Trophoblast cell (in vitro differentiated cells and primary cell): ENCODE measurements around the gene VAV1.
"Not testable (repeated sequence)": the region's sequence is repeated elsewhere in the genome, so short reads cannot be mapped to it uniquely, and the experiment has no call there.

Experiments
- DNase-seq, 2 donors: peaks; one replicate each; pipeline ENCODE4 v3.0.0-alpha.2; 2016
- H2AFZ ChIP-seq: 2 replicates; pipeline ENCODE4 v1.6.1; 2013; ENCODE audit warnings: low read length, moderate library complexity, mild to moderate bottlenecking; ENCODE audit not compliant: insufficient read depth, poor library complexity
- H2AK5ac ChIP-seq: 2 replicates; pipeline ENCODE4 v1.6.1; 2013; ENCODE audit warnings: mild to moderate bottlenecking, low read length
- H2BK120ac ChIP-seq: 2 replicates; pipeline ENCODE4 v1.6.1; 2013; ENCODE audit warnings: low read length, mild to moderate bottlenecking, moderate library complexity; ENCODE audit not compliant: insufficient read depth, poor library complexity
- H2BK12ac ChIP-seq: 2 replicates; pipeline ENCODE4 v1.6.1; 2013; ENCODE audit warnings: mild to moderate bottlenecking, low read length, moderate library complexity
- H2BK5ac ChIP-seq: 2 replicates; pipeline ENCODE4 v1.6.1; 2013; ENCODE audit warnings: low read length, low read depth, moderate library complexity, mild to moderate bottlenecking; ENCODE audit not compliant: poor library complexity
- H3K14ac ChIP-seq: 2 replicates; pipeline ENCODE4 v1.6.1; 2013; ENCODE audit warnings: mild to moderate bottlenecking, low read length
- H3K18ac ChIP-seq: 2 replicates; pipeline ENCODE4 v1.6.1; 2013; ENCODE audit warnings: mild to moderate bottlenecking, low read length
- H3K23ac ChIP-seq: 2 replicates; pipeline ENCODE4 v1.6.1; 2013; ENCODE audit warnings: low read length
- H3K27ac ChIP-seq: 2 replicates; pipeline ENCODE4 v1.5.1; 2013; ENCODE audit warnings: low read depth, mild to moderate bottlenecking, inconsistent platforms, low read length, moderate library complexity
- H3K27me3 ChIP-seq: 2 replicates; pipeline ENCODE4 v1.6.1; 2013; ENCODE audit warnings: inconsistent platforms, mild to moderate bottlenecking, low read length, moderate library complexity; ENCODE audit not compliant: insufficient read depth
- H3K36me3 ChIP-seq, 2 experiments: 1 replicate in 1 of 2; 2 replicates in 1 of 2; pipeline ENCODE4 v1.6.1; 2013; ENCODE audit warnings: low read length in 2 of 2, mild to moderate bottlenecking in 2 of 2, moderate library complexity in 1 of 2; ENCODE audit not compliant: insufficient read depth in 2 of 2, control insufficient read depth in 1 of 2
- H3K4ac ChIP-seq: 2 replicates; pipeline ENCODE4 v1.6.1; 2013; ENCODE audit warnings: low read depth, mild to moderate bottlenecking, low read length, moderate library complexity
- H3K4me1 ChIP-seq, 2 experiments: 1 replicate in 1 of 2; 2 replicates in 1 of 2; pipeline ENCODE4 v1.6.1; 2013; ENCODE audit warnings: low read length in 2 of 2, mild to moderate bottlenecking in 2 of 2, moderate library complexity in 1 of 2; ENCODE audit not compliant: insufficient read depth in 2 of 2, control insufficient read depth in 1 of 2
- H3K4me2 ChIP-seq: 2 replicates; pipeline ENCODE4 v1.6.1; 2013; ENCODE audit warnings: inconsistent platforms, mild to moderate bottlenecking, low read length, moderate library complexity
- H3K4me3 ChIP-seq: 2 replicates; pipeline ENCODE4 v1.5.1; 2013; ENCODE audit warnings: mild to moderate bottlenecking, low read depth, low read length, inconsistent platforms
- H3K79me1 ChIP-seq: one replicate; pipeline ENCODE4 v1.6.1; 2013; ENCODE audit warnings: low read length
- H3K79me2 ChIP-seq: 2 replicates; pipeline ENCODE4 v1.6.1; 2013; ENCODE audit warnings: low read length, mild to moderate bottlenecking; ENCODE audit not compliant: control insufficient read depth, insufficient read depth, poor library complexity
- H3K9ac ChIP-seq: 2 replicates; pipeline ENCODE4 v1.6.1; 2013; ENCODE audit warnings: mild to moderate bottlenecking, low read length
- H3K9me3 ChIP-seq: 2 replicates; pipeline ENCODE4 v1.6.1; 2013; ENCODE audit warnings: low read depth, mild to moderate bottlenecking, control low read depth, inconsistent platforms, low read length; ENCODE audit not compliant: insufficient read depth
- H4K12ac ChIP-seq: 2 replicates; pipeline ENCODE4 v1.6.1; 2013; ENCODE audit warnings: low read depth, mild to moderate bottlenecking, low read length, moderate library complexity
- H4K8ac ChIP-seq: 2 replicates; pipeline ENCODE4 v1.6.1; 2013; ENCODE audit warnings: low read depth, mild to moderate bottlenecking, low read length, moderate library complexity
- H4K91ac ChIP-seq: one replicate; pipeline ENCODE4 v1.6.1; 2013; ENCODE audit warnings: low read depth, mild to moderate bottlenecking, low read length, moderate library complexity
- WGBS: extraction: QIAGEN DNeasy Blood & Tissue Kit; methylation state at CpG from one replicate; pipeline ENCODE4 v1.1.7; 2013; ENCODE audit warnings: missing lambda C conversion rate; ENCODE audit not compliant: insufficient read length, insufficient coverage; ENCODE audit errors: extremely low coverage; 5-methylcytosine and 5-hydroxymethylcytosine counted together

The VAV1 gene

DNA sequence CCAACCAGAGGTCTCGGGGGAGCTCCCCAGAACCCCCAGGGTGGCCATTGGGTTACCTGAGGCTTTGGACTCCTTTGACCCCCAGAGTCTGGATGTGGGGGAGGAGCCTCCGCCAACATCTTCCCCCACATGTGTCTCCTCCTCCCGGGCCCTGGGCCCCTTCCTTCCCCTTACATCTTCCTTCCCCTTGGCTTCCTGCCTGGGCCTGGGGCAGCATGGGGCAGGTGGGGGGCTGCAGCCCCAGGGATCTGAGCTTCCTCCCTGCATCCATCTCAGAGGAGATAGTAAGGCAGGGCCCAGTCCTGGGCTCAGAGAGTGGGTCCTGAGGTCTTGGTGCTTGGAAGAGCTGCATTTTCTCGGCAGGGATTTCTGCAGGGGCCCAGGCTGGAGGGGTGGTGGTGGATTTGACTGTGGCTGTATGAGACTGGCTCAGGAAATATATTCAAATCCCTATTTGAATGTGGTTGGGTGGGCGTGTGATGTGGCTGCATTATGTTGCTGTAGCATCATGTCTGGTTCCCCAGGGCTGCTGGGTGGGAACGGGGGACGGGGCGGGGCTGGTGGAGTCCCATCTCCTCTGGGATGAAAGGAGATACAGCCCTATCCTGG is 919 bp downstream of the VAV1 start:
- H2BK120ac ChIP-seq: no peak overlapping the region
- no peak for DNase-seq
- H3K9me3 ChIP-seq: peaks cover 2% of the 10 kb centered on the region
- H3K4me2 ChIP-seq: no peak overlapping the region
- H3K36me3 ChIP-seq: no peaks in the 10 kb centered on the region
- no peak overlapping the region for H3K4me3 ChIP-seq
- no peaks in the 10 kb centered on the region for H3K79me2 ChIP-seq
- no peaks in the 10 kb centered on the region for H3K4me1 ChIP-seq
- H2BK12ac ChIP-seq: no peak overlapping the region
- no peak overlapping the region for H3K18ac ChIP-seq
- H2AK5ac ChIP-seq: no peak overlapping the region
- H3K79me1 ChIP-seq: no peaks in the 10 kb centered on the region
- no peak overlapping the region for H3K23ac ChIP-seq
- no peak overlapping the region for H2BK5ac ChIP-seq
- H3K14ac ChIP-seq: no peak overlapping the region
- no CpG with 5 or more reads among the region's 8 CpGs for WGBS
- no peak overlapping the region for H4K8ac ChIP-seq
- no peak overlapping the region for H3K9ac ChIP-seq
- no peak overlapping the region for H3K4ac ChIP-seq
- H3K27me3 ChIP-seq: no peaks in the 10 kb centered on the region
- H4K91ac ChIP-seq: no peak overlapping the region
- H3K27ac ChIP-seq: no peak overlapping the region
- H4K12ac ChIP-seq: no peak overlapping the region
- no peak overlapping the region for H2AFZ ChIP-seq

DNA sequence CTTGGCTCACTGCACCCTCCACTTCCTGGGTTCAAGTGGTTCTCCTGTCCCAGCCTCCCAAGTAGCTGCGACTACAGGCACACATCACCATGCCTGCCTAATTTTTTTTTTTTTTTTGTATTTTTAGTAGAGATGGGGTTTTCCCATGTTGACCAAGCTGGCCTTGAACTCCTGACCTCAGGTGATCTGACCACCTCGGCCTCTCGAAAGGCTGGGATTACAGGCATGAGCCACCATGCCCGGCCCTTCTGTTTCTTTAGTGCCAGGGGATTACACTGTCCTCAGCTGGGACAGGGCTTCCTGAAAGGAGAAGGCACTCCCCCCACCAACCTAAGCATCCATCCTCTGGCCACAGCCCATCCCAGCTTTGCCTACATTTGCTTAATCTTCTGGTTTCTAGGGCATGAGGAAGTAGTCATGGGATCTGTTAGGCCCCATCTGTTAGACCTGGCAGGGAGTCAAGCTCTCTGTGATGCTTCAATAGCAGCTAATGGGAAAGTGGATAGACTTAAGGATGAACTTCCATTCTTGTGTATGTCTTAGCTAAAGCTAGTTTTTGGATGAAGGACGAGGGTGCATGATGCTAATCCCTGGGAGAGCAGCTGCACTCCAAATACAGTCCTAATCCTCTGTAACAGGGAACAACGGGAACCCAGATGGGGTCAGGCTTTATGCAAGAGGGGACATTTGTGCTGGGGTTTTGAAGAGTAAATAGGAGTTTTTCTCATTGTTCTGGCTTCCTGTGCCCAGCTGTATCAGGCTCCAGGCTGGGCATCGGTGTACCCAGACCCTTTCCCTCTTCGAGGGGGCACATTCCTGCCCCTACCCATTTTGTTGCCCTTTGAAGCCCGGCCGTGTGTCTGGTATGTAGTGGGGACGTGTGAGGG is 2.6 kb downstream of the VAV1 start:
- Histone ChIP-seq H3K4me2 (no peak overlapping the region), H2BK120ac (no peak overlapping the region), H3K4me3 (no peak overlapping the region), H2AK5ac (no peak overlapping the region), H3K4me1 (no peaks in the 10 kb centered on the region), H4K8ac (no peak overlapping the region), H3K23ac (no peak overlapping the region), H3K79me2 (no peaks in the 10 kb centered on the region), H3K27me3 (no peaks in the 10 kb centered on the region), H2BK5ac (no peak overlapping the region), H3K9me3 (peaks cover 2% of the 10 kb centered on the region), H3K18ac (no peak overlapping the region), H4K12ac (no peak overlapping the region), H3K79me1 (no peaks in the 10 kb centered on the region), H3K14ac (no peak overlapping the region), H4K91ac (no peak overlapping the region), H3K27ac (no peak overlapping the region), H2AFZ (no peak overlapping the region), H3K36me3 (no peaks in the 10 kb centered on the region), H3K4ac (no peak overlapping the region), H2BK12ac (no peak overlapping the region), H3K9ac (no peak overlapping the region)
- no CpG with 5 or more reads among the region's 11 CpGs for WGBS
- no peak for DNase-seq

DNA sequence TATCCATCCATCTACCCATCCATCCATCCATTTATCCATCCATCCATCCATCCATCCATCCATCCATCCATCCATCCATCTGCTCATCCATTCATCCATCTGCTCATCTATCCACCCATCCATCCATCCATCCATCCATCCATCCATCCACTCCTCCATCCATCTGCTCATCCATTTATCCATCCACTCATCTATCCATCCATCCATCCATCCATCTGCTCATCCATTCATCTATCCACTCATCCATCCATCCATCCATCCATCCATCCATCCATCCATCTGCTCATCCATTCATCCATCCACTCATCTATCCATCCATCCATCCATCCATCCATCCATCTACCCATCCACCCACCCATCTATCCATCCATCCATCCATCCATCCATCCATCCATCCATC is 3.5 kb downstream of the VAV1 start:
- not testable (repeated sequence) for H4K12ac ChIP-seq, H3K79me2 ChIP-seq, H4K8ac ChIP-seq, H3K4me3 ChIP-seq, H3K9ac ChIP-seq, H3K18ac ChIP-seq, DNase-seq, H4K91ac ChIP-seq, H3K36me3 ChIP-seq, H3K9me3 ChIP-seq, H3K27me3 ChIP-seq, H2AFZ ChIP-seq, H2BK120ac ChIP-seq, H2BK12ac ChIP-seq, H3K23ac ChIP-seq, H3K4me2 ChIP-seq, H2AK5ac ChIP-seq, H3K27ac ChIP-seq, H3K4ac ChIP-seq, H3K4me1 ChIP-seq, H3K14ac ChIP-seq, H2BK5ac ChIP-seq, H3K79me1 ChIP-seq

- Histone ChIP-seq H3K27ac (no peak overlapping the region), H3K4me3 (no peak overlapping the region), H2AK5ac (no peak overlapping the region), H2BK120ac (no peak overlapping the region), H3K9ac (no peak overlapping the region), H3K79me2 (no peaks in the 10 kb centered on the region), H3K36me3 (no peaks in the 10 kb centered on the region), H3K18ac (no peak overlapping the region), H3K4me1 (no peaks in the 10 kb centered on the region), H4K8ac (no peak overlapping the region), H2BK12ac (no peak overlapping the region), H2BK5ac (no peak overlapping the region), H3K23ac (no peak overlapping the region), H3K14ac (no peak overlapping the region), H2AFZ (no peak overlapping the region), H3K9me3 (peaks cover 2% of the 10 kb centered on the region), H3K27me3 (no peaks in the 10 kb centered on the region), H4K12ac (no peak overlapping the region), H3K79me1 (no peaks in the 10 kb centered on the region), H3K4ac (no peak overlapping the region), H3K4me2 (no peak overlapping the region), H4K91ac (no peak overlapping the region)
- 100% methylated on average over 1 of the region's 4 CpGs for WGBS
- no peak for DNase-seq
These were observed 4.5 kb downstream of the VAV1 start for GRCh38 chr19:6776999-6777398.
